Measurements from ENCODE around the gene NOD1. TPM values are rescaled to one million over a fixed set of nuclear protein-coding genes. Genes with fewer than 3 reads are reported as not detected.

NOD1 gene
- total and polyA plus RNA-seq, 2 donors (not counting 1 experiment from before 2014, with no cell fraction given): 20.6 to 28.8 TPM

- Histone ChIP-seq H3K4me3 (ENCODE audit: control extremely low read depth in 1 of 5, extremely low read depth in 1 of 5, insufficient read depth in 1 of 5, low read depth in 2 of 5, low read length in 4 of 5) (no peak overlapping the region), H4K20me1 (ENCODE audit: control insufficient read depth, insufficient read depth, low read length, poor library complexity, severe bottlenecking) (no peaks in the 10 kb centered on the region), H3K9me3 (ENCODE audit: control extremely low read depth in 1 of 3, control insufficient read depth in 2 of 3, insufficient read depth in 1 of 3, low read length in 2 of 3) (no peaks in the 10 kb centered on the region), H3K4me2 (replicated peaks; ENCODE audit: low read depth, low read length, poor library complexity, severe bottlenecking) (no peak overlapping the region), H3K27me3 (replicated peaks in 1 of 4; ENCODE audit: control extremely low read depth in 1 of 4, control insufficient read depth in 3 of 4, insufficient read depth in 4 of 4, low read length in 3 of 4) (no peaks in the 10 kb centered on the region), H3K27ac (ENCODE audit: low read length in 2 of 2) (no peak overlapping the region), H3K4me1 (ENCODE audit: control insufficient read depth in 2 of 2, insufficient read depth in 2 of 2, low read length in 2 of 2) (peaks cover 13 to 14% of the 10 kb centered on the region in 2 donors), H3K79me2 (ENCODE audit: control insufficient read depth, insufficient read depth, low read length) (peaks cover 30% of the 10 kb centered on the region), H3K36me3 (replicated peaks in 1 of 2; ENCODE audit: control extremely low read depth in 1 of 2, control insufficient read depth in 1 of 2, extremely low read depth in 1 of 2, insufficient read depth in 2 of 2, low read length in 1 of 2) (peaks cover 0 to 54% of the 10 kb centered on the region in 2 experiments), H3K9ac (ENCODE audit: low read length) (no peak overlapping the region), H2AFZ (ENCODE audit: insufficient read depth, low read depth, low read length, poor library complexity, severe bottlenecking) (no peak overlapping the region)
- TF ChIP-seq, protein P1, sequence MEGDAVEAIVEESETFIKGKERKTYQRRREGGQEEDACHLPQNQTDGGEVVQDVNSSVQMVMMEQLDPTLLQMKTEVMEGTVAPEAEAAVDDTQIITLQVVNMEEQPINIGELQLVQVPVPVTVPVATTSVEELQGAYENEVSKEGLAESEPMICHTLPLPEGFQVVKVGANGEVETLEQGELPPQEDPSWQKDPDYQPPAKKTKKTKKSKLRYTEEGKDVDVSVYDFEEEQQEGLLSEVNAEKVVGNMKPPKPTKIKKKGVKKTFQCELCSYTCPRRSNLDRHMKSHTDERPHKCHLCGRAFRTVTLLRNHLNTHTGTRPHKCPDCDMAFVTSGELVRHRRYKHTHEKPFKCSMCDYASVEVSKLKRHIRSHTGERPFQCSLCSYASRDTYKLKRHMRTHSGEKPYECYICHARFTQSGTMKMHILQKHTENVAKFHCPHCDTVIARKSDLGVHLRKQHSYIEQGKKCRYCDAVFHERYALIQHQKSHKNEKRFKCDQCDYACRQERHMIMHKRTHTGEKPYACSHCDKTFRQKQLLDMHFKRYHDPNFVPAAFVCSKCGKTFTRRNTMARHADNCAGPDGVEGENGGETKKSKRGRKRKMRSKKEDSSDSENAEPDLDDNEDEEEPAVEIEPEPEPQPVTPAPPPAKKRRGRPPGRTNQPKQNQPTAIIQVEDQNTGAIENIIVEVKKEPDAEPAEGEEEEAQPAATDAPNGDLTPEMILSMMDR (IDR thresholded peaks at IDR 0.05): no peak
- TF ChIP-seq EZH2 (IDR thresholded peaks at IDR 0.05; ENCODE audit: borderline replicate concordance, insufficient read depth, low read depth, low read length, poor library complexity, severe bottlenecking): no peak
- ChIA-PET CTCF (interaction anchor here (0.7 to 1.2 kb wide), 3 partner anchors 11 to 57 kb away, joined by 3 to 4 read pairs (median 3); no protein-coding TSS in a partner anchor), POLR2A (no interaction called here)
- intact Hi-C loops (cut with micrococcal nuclease): no loop called here
- no peaks in the 10 kb centered on the region for H3K9me3 Mint-ChIP-seq (ENCODE audit: insufficient read depth)
- WGBS (ENCODE audit: insufficient coverage): no CpG with 5 or more reads among the region's 1 CpG
- H3K4me3 Mint-ChIP-seq: no peak overlapping the region
- no peaks in the 10 kb centered on the region for H3K27me3 Mint-ChIP-seq
- peaks cover 18% of the 10 kb centered on the region for H3K4me1 Mint-ChIP-seq
- DNase-seq (no peak), ATAC-seq (ENCODE audit: low read depth) (no peak)
- no peak overlapping the region for H3K27ac Mint-ChIP-seq
Observed at GRCh38 chr7:30458311-30458710, 20.3 kb downstream of the NOD1 start.

GRCh38 chr7:30453921-30454320 lies 24.7 kb downstream of the NOD1 start:
- no peaks in the 10 kb centered on the region for H3K27me3 ChIP-seq (replicated peaks in 1 of 4; ENCODE audit: control extremely low read depth in 1 of 4, control insufficient read depth in 3 of 4, insufficient read depth in 4 of 4, low read length in 3 of 4)
- H4K20me1 ChIP-seq (ENCODE audit: control insufficient read depth, insufficient read depth, low read length, poor library complexity, severe bottlenecking): no peaks in the 10 kb centered on the region
- no peak overlapping the region for H2AFZ ChIP-seq (ENCODE audit: insufficient read depth, low read depth, low read length, poor library complexity, severe bottlenecking)
- ATAC-seq (ENCODE audit: low read depth): no peak
- 14% methylated on average over 2 of the region's 3 CpGs for WGBS (ENCODE audit: insufficient coverage)
- no peak overlapping the region for H3K4me3 Mint-ChIP-seq
- ChIA-PET CTCF (no interaction called here), POLR2A (no interaction called here)
- no peak for DNase-seq
- no peaks in the 10 kb centered on the region for H3K27me3 Mint-ChIP-seq
- TF ChIP-seq, protein P1 (IDR thresholded peaks at IDR 0.05): no peak
- TF ChIP-seq EZH2 (IDR thresholded peaks at IDR 0.05; ENCODE audit: borderline replicate concordance, insufficient read depth, low read depth, low read length, poor library complexity, severe bottlenecking): no peak
- H3K4me1 Mint-ChIP-seq: no peaks in the 10 kb centered on the region
- H3K4me3 ChIP-seq (ENCODE audit: control extremely low read depth in 1 of 5, extremely low read depth in 1 of 5, insufficient read depth in 1 of 5, low read depth in 2 of 5, low read length in 4 of 5): no peak overlapping the region
- H3K4me2 ChIP-seq (replicated peaks; ENCODE audit: low read depth, low read length, poor library complexity, severe bottlenecking): no peak overlapping the region
- no peak overlapping the region for H3K27ac ChIP-seq (ENCODE audit: low read length in 2 of 2)
- no peaks in the 10 kb centered on the region for H3K79me2 ChIP-seq (ENCODE audit: control insufficient read depth, insufficient read depth, low read length)
- no peak overlapping the region for H3K9ac ChIP-seq (ENCODE audit: low read length)
- no peaks in the 10 kb centered on the region for H3K9me3 Mint-ChIP-seq (ENCODE audit: insufficient read depth)
- peaks cover 0 to 80% of the 10 kb centered on the region in 2 experiments for H3K36me3 ChIP-seq (replicated peaks in 1 of 2; ENCODE audit: control extremely low read depth in 1 of 2, control insufficient read depth in 1 of 2, extremely low read depth in 1 of 2, insufficient read depth in 2 of 2, low read length in 1 of 2)
- intact Hi-C loops (cut with micrococcal nuclease): no loop called here
- H3K9me3 ChIP-seq (ENCODE audit: control extremely low read depth in 1 of 3, control insufficient read depth in 2 of 3, insufficient read depth in 1 of 3, low read length in 2 of 3): no peaks in the 10 kb centered on the region
- H3K4me1 ChIP-seq (ENCODE audit: control insufficient read depth in 2 of 2, insufficient read depth in 2 of 2, low read length in 2 of 2): no peaks in the 10 kb centered on the region
- no peak overlapping the region for H3K27ac Mint-ChIP-seq
